MCF 10A (cell line): ENCODE measurements around the gene SLC2A4. TPM values are rescaled to one million over a fixed set of nuclear protein-coding genes. Genes with fewer than 3 reads are reported as not detected.

Experiments
- Bru-seq: library from RNA; stranded (reverse); fragments of 400-500 nt; gene quantifications from one replicate; lab custom pipeline; 2021; lab: Mats Ljungman, UMichigan
- BruChase-seq, 2 experiments: library from RNA; stranded (reverse); fragments of 400-500 nt; gene quantifications; one replicate each; lab custom pipeline; 2021; lab: Mats Ljungman, UMichigan
- BruUV-seq: library from RNA; stranded (reverse); fragments of 400-500 nt; replicated peaks from 2 replicates; lab custom pipeline; 2021; lab: Mats Ljungman, UMichigan
- CTCF ChIA-PET: fragments of 300-600 bp; sonication (Branson Sonifier 250); formaldehyde crosslinking; extraction: SDS; loops from one replicate; lab custom pipeline; 2021; ENCODE audit warnings: antibody characterized with exemption, inconsistent platforms; lab: Yijun Ruan, JAX
- POLR2A ChIA-PET: fragments of 300-600, 350-650 bp; sonication (Branson Sonifier 250); formaldehyde crosslinking; extraction: SDS; loops from one replicate; lab custom pipeline; 2020; ENCODE audit warnings: antibody characterized with exemption, inconsistent platforms; lab: Yijun Ruan, JAX
- DNase-seq: peaks from one replicate; pipeline ENCODE4 v3.0.0-alpha.2; 2018; ENCODE audit not compliant: unreplicated experiment
- H3K27ac Mint-ChIP-seq: one replicate; pipeline ENCODE4 v1.8.0; 2022; ENCODE audit warnings: mild to moderate bottlenecking, low read depth, mixed read lengths; ENCODE audit not compliant: unreplicated experiment
- H3K27me3 Mint-ChIP-seq: one replicate; pipeline ENCODE4 v1.8.0; 2022; ENCODE audit warnings: mixed read lengths; ENCODE audit not compliant: insufficient read depth, unreplicated experiment
- H3K36me3 Mint-ChIP-seq: one replicate; pipeline ENCODE4 v1.8.0; 2022; ENCODE audit warnings: mild to moderate bottlenecking, moderate library complexity, mixed read lengths; ENCODE audit not compliant: insufficient read depth, unreplicated experiment
- H3K4me1 Mint-ChIP-seq: one replicate; pipeline ENCODE4 v1.8.0; 2022; ENCODE audit warnings: mixed read lengths; ENCODE audit not compliant: insufficient read depth, unreplicated experiment
- H3K4me3 Mint-ChIP-seq: one replicate; pipeline ENCODE4 v1.8.0; 2022; ENCODE audit warnings: mild to moderate bottlenecking, moderate library complexity, mixed read lengths; ENCODE audit not compliant: unreplicated experiment
- H3K9me3 Mint-ChIP-seq: one replicate; pipeline ENCODE4 v1.8.0; 2022; ENCODE audit warnings: mixed read lengths; ENCODE audit not compliant: unreplicated experiment
- CTCF ChIP-seq: fragments of 200-600 bp; IDR thresholded peaks from one replicate; pipeline ENCODE4 v1.8.0; 2022; ENCODE audit warnings: antibody characterized with exemption, mild to moderate bottlenecking; ENCODE audit not compliant: unreplicated experiment
- intact Hi-C: fragments of 100-400 bp; cut with micrococcal nuclease; formaldehyde crosslinking; loops from 2 replicates; pipeline ENCODE4 v1.14.1; 2022
- long read RNA-seq: library from polyadenylated mRNA; stranded (forward); transcript quantifications from one replicate; pipeline ENCODE4 v2.0.0, GENCODE V29; 2022
- total RNA-seq: library from RNA; stranded (reverse); gene quantifications from 2 replicates; pipeline ENCODE4 v1.2.3, GENCODE V29; 2022

SLC2A4 gene
- not detected in 2 replicates for total RNA-seq
- not detected for Bru-seq, nascent RNA
- percentile 10 among the genes with signal in this experiment for BruChase-seq, experiment 1, labeled RNA remaining after a 6-hour chase
- BruChase-seq, experiment 2, labeled RNA remaining after a 2-hour chase: not detected
- long read RNA-seq: 0 reads

GRCh38 chr17:7281074-7281952, at the start of gene SLC2A4:
Gene SLC2A4, plus strand, starts transcription at chr17:7281718. Its CDS starts 217 bp downstream, at chr17:7281935.
- H3K36me3 Mint-ChIP-seq: no peaks in the 10 kb centered on the region
- peaks cover 6% of the 10 kb centered on the region for H3K4me1 Mint-ChIP-seq
- CTCF ChIA-PET: interaction anchor here (0.6 to 5.2 kb wide), 13 partner anchors 9 to 837 kb away, joined by 3 to 65 read pairs (median 3); no protein-coding TSS in a partner anchor
- H3K27ac Mint-ChIP-seq: no peak within 1 kb of the TSS
- DNase-seq: peak; percentile 97
- H3K27me3 Mint-ChIP-seq: no peaks in the 10 kb centered on the region
- TF ChIP-seq CTCF: no peak
- BruUV-seq: no TSS peak
- POLR2A ChIA-PET: interaction anchor here (0.7 to 3.8 kb wide), 14 partner anchors 12 to 292 kb away, joined by 3 to 37 read pairs (median 5); partner anchors contain the start of genes CTDNEP1 and GABARAP
- intact Hi-C loops: no loop called here
- peak within 1 kb of the TSS; percentile 72 for H3K4me3 Mint-ChIP-seq
- no peaks in the 10 kb centered on the region for H3K9me3 Mint-ChIP-seq

- no peaks in the 10 kb centered on the region for H3K27me3 Mint-ChIP-seq
- no peak overlapping the region for H3K27ac Mint-ChIP-seq
- intact Hi-C loops: no loop called here
- H3K4me3 Mint-ChIP-seq: peak overlapping the region; percentile 91
- TSS peak; percentile 6 for BruUV-seq
- CTCF ChIA-PET: interaction anchor here (0.7 to 1.4 kb wide), 2 partner anchors 9 to 12 kb away, joined by 3 to 5 read pairs; no protein-coding TSS in a partner anchor
- no peaks in the 10 kb centered on the region for H3K9me3 Mint-ChIP-seq
- H3K4me1 Mint-ChIP-seq: peaks cover 35% of the 10 kb centered on the region
- peaks cover 86% of the 10 kb centered on the region for H3K36me3 Mint-ChIP-seq
- no peak for DNase-seq
- no peak for TF ChIP-seq CTCF
- POLR2A ChIA-PET: interaction anchor here (3.5 to 14.3 kb wide), 2 partner anchors 11 kb away, joined by 35 to 278 read pairs; partner anchors contain the start of genes ACADVL, DLG4 and GABARAP
Measured at GRCh38 chr17:7232114-7232513, 49.4 kb upstream of the SLC2A4 start.

DNA sequence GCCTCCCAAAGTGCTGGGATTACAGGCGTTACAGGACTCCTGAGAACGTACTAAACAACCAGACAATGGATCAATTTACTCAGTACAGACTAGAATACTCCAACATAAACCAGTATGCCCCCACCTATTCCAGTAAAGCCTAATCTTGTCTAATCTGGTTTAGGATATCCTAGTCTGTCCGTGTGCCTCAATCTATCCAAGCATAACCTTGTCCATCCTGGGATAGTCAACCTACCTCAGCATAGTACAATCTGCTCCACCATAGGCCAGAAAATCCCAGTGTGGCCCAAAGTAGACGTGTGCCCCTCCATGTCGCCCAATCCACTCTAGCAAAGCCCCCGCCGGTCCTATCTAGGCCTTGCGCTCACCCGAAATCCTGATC, 47.8 kb upstream of the SLC2A4 start:
- H3K9me3 Mint-ChIP-seq: no peaks in the 10 kb centered on the region
- no peak for TF ChIP-seq CTCF
- peaks cover 30% of the 10 kb centered on the region for H3K4me1 Mint-ChIP-seq
- no peak for DNase-seq
- intact Hi-C loops: no loop called here
- peak overlapping the region; percentile 94 for H3K27ac Mint-ChIP-seq
- ChIA-PET CTCF (interaction anchor here (0.7 to 1.7 kb wide), 3 partner anchors 10 to 151 kb away, joined by 3 to 9 read pairs (median 4); partner anchors contain the start of genes ACADVL and DLG4), POLR2A (interaction anchor here (0.8 to 14.3 kb wide), 9 partner anchors 9 to 198 kb away, joined by 4 to 278 read pairs (median 7); partner anchors contain the start of genes ACADVL, CTDNEP1, DLG4 and ELP5)
- no peaks in the 10 kb centered on the region for H3K27me3 Mint-ChIP-seq
- peak overlapping the region; percentile 91 for H3K4me3 Mint-ChIP-seq
- peaks cover 76% of the 10 kb centered on the region for H3K36me3 Mint-ChIP-seq
- BruUV-seq: no TSS peak
